Fibroblast of the aortic adventitia (primary cell): ENCODE results near the gene CDH12. TPM values are rescaled to one million over a fixed set of nuclear protein-coding genes. Genes with fewer than 3 reads are reported as not detected.

Experiments used
- DNase-seq: peaks from one replicate; pipeline ENCODE4 v3.0.0-alpha.2; 2010; ENCODE audit warnings: low read depth
- H3K4me3 ChIP-seq: 2 replicates; pipeline ENCODE4 v1.5.1; 2011; ENCODE audit warnings: low read depth, mild to moderate bottlenecking, control low read depth, low read length, moderate library complexity
- CTCF ChIP-seq: IDR thresholded peaks from 2 replicates; pipeline ENCODE4 v1.5.1; 2011; ENCODE audit warnings: mild to moderate bottlenecking, low read length, control low read depth, inconsistent platforms; ENCODE audit not compliant: insufficient read depth
- total RNA-seq: library from RNA; depleted of rRNA; stranded (reverse); fragments of >200 nt; gene quantifications from 2 replicates; pipeline ENCODE4 v1.2.3, GENCODE V29; 2012; ENCODE audit warnings: low replicate concordance

Gene CDH12
- total RNA-seq, 1 donor, result 0.09 TPM

GRCh38 chr5:22577711-22578110 is 275.4 kb downstream of the CDH12 start:
- H3K4me3 ChIP-seq, result no peak overlapping the region
- TF ChIP-seq CTCF, result no peak
- no peak for DNase-seq

GRCh38 chr5:22577006-22577405 is 276.1 kb downstream of the CDH12 start:
- TF ChIP-seq CTCF, result no peak
- no peak overlapping the region for H3K4me3 ChIP-seq
- no peak for DNase-seq

GRCh38 chr5:22572941-22573340 is 280.2 kb downstream of the CDH12 start:
- H3K4me3 ChIP-seq, result no peak overlapping the region
- DNase-seq, result no peak
- TF ChIP-seq CTCF, result no peak

- no peak for DNase-seq
- no peak for TF ChIP-seq CTCF
- H3K4me3 ChIP-seq, result no peak overlapping the region
Observed at GRCh38 chr5:22567983-22568382, 285.2 kb downstream of the CDH12 start.

GRCh38 chr5:22560147-22560546 is 293.0 kb downstream of the CDH12 start:
- peak; percentile 85 for DNase-seq
- H3K4me3 ChIP-seq, result no peak overlapping the region

GRCh38 chr5:22557251-22557650 is 295.9 kb downstream of the CDH12 start:
- TF ChIP-seq CTCF, result no peak
- H3K4me3 ChIP-seq, result no peak overlapping the region
- DNase-seq, result no peak

More at GRCh38 chr5:22560147-22560546, 293.0 kb downstream of the CDH12 start:
- TF ChIP-seq CTCF, result no peak

GRCh38 chr5:22554475-22554874 is 298.7 kb downstream of the CDH12 start:
- H3K4me3 ChIP-seq, result no peak overlapping the region
- TF ChIP-seq CTCF, result no peak

More at GRCh38 chr5:22554475-22554874, 298.7 kb downstream of the CDH12 start:
- DNase-seq, result no peak
